Parathyroid adenoma (tissue), 2 donors: ENCODE measurements around the gene APBA2.

ENCODE experiments used
- H2AFZ ChIP-seq: fragments of 300-600 bp; sonication (generic); one replicate; pipeline ENCODE4 v1.7.0; 2017; ENCODE audit warnings: antibody characterized with exemption, mild to moderate bottlenecking
- H3K27ac ChIP-seq: fragments of 300-600 bp; sonication (generic); one replicate; pipeline ENCODE4 v1.7.0; 2017
- H3K27me3 ChIP-seq: fragments of 300-600 bp; sonication (generic); one replicate; pipeline ENCODE4 v1.7.0; 2017; ENCODE audit warnings: low read length; ENCODE audit not compliant: control insufficient read depth, insufficient read depth
- H3K36me3 ChIP-seq: fragments of 300-600 bp; sonication (generic); one replicate; pipeline ENCODE4 v1.7.0; 2017; ENCODE audit warnings: low read length; ENCODE audit not compliant: control insufficient read depth, insufficient read depth
- H3K4me1 ChIP-seq: fragments of 300-600 bp; sonication (generic); one replicate; pipeline ENCODE4 v1.7.0; 2017; ENCODE audit warnings: control low read depth
- H3K4me2 ChIP-seq: fragments of 300-600 bp; sonication (generic); one replicate; pipeline ENCODE4 v1.7.0; 2017; ENCODE audit warnings: low read length
- H3K4me3 ChIP-seq: fragments of 300-600 bp; sonication (generic); one replicate; pipeline ENCODE4 v1.7.0; 2017; ENCODE audit warnings: low read depth, low read length
- H3K79me2 ChIP-seq: fragments of 300-600 bp; sonication (generic); one replicate; pipeline ENCODE4 v1.7.0; 2017; ENCODE audit warnings: control low read depth
- H3K9ac ChIP-seq: fragments of 300-600 bp; sonication (generic); one replicate; pipeline ENCODE4 v1.7.0; 2017; ENCODE audit warnings: mild to moderate bottlenecking
- H3K9me3 ChIP-seq: fragments of 300-600 bp; sonication (generic); one replicate; pipeline ENCODE4 v1.7.0; 2017; ENCODE audit warnings: low read length; ENCODE audit not compliant: control insufficient read depth
- CTCF ChIP-seq: fragments of 300-600 bp; sonication (generic); IDR thresholded peaks from one replicate; pipeline ENCODE4 v1.7.0; 2017; ENCODE audit warnings: antibody characterized with exemption, mild to moderate bottlenecking
- donor health status: primary hyperparathyroidism.

APBA2 gene

GRCh38 chr15:28934645-28935044 lies 48.9 kb downstream of the APBA2 start:
- no peaks in the 10 kb centered on the region for H3K36me3 ChIP-seq
- no peak overlapping the region for H3K9ac ChIP-seq
- no peaks in the 10 kb centered on the region for H3K9me3 ChIP-seq
- H3K79me2 ChIP-seq = no peaks in the 10 kb centered on the region
- H3K4me2 ChIP-seq = no peak overlapping the region
- no peak overlapping the region for H3K27ac ChIP-seq
- no peaks in the 10 kb centered on the region for H3K4me1 ChIP-seq
- H3K27me3 ChIP-seq = no peaks in the 10 kb centered on the region
- H3K4me3 ChIP-seq = no peak overlapping the region
- H2AFZ ChIP-seq = no peak overlapping the region
- TF ChIP-seq CTCF = no peak

GRCh38 chr15:28935316-28935715 lies 49.5 kb downstream of the APBA2 start:
- Histone ChIP-seq H3K9ac (no peak overlapping the region), H3K4me1 (no peaks in the 10 kb centered on the region), H3K27ac (no peak overlapping the region), H3K4me3 (no peak overlapping the region), H3K79me2 (no peaks in the 10 kb centered on the region), H3K36me3 (no peaks in the 10 kb centered on the region), H3K9me3 (no peaks in the 10 kb centered on the region), H3K4me2 (no peak overlapping the region), H3K27me3 (no peaks in the 10 kb centered on the region), H2AFZ (no peak overlapping the region)
- TF ChIP-seq CTCF = peak; percentile 15

GRCh38 chr15:28936081-28936480 lies 50.3 kb downstream of the APBA2 start:
- no peaks in the 10 kb centered on the region for H3K9me3 ChIP-seq
- TF ChIP-seq CTCF = no peak
- H3K4me2 ChIP-seq = no peak overlapping the region
- no peak overlapping the region for H3K9ac ChIP-seq
- H3K79me2 ChIP-seq = no peaks in the 10 kb centered on the region
- H3K36me3 ChIP-seq = no peaks in the 10 kb centered on the region
- H3K27ac ChIP-seq = no peak overlapping the region
- H3K4me3 ChIP-seq = no peak overlapping the region
- H3K4me1 ChIP-seq = no peaks in the 10 kb centered on the region
- H2AFZ ChIP-seq = no peak overlapping the region
- no peaks in the 10 kb centered on the region for H3K27me3 ChIP-seq

GRCh38 chr15:28936481-28936881 lies 50.7 kb downstream of the APBA2 start:
- H3K9ac ChIP-seq = no peak overlapping the region
- no peak overlapping the region for H3K27ac ChIP-seq
- H3K79me2 ChIP-seq = no peaks in the 10 kb centered on the region
- no peak for TF ChIP-seq CTCF
- H3K27me3 ChIP-seq = no peaks in the 10 kb centered on the region
- no peak overlapping the region for H3K4me2 ChIP-seq
- no peaks in the 10 kb centered on the region for H3K9me3 ChIP-seq
- no peak overlapping the region for H2AFZ ChIP-seq
- H3K36me3 ChIP-seq = no peaks in the 10 kb centered on the region
- H3K4me1 ChIP-seq = no peaks in the 10 kb centered on the region
- H3K4me3 ChIP-seq = no peak overlapping the region

- Histone ChIP-seq H3K9ac (no peak overlapping the region), H3K27me3 (no peaks in the 10 kb centered on the region), H3K4me2 (no peak overlapping the region), H3K9me3 (no peaks in the 10 kb centered on the region), H3K79me2 (no peaks in the 10 kb centered on the region), H3K27ac (no peak overlapping the region), H3K36me3 (no peaks in the 10 kb centered on the region), H3K4me1 (no peaks in the 10 kb centered on the region), H3K4me3 (no peak overlapping the region), H2AFZ (no peak overlapping the region)
- TF ChIP-seq CTCF = no peak
Measured at GRCh38 chr15:28937271-28937670, 51.5 kb downstream of the APBA2 start.
